A549 (cell line): Measurements from ENCODE around the gene NSG2. TPM values are rescaled to one million over a fixed set of nuclear protein-coding genes. Genes with fewer than 3 reads are reported as not detected.

Source experiments
- ATAC-seq, 2 experiments: fragments of 200-7000 bp in 1 of 2; fragments of >200 bp in 1 of 2; cut with Nextera tagmentation in 1 of 2; cut with Tn5 transposase in 1 of 2; 3 replicates each; pipeline versions ENCODE4 v1.8.0 to v1.9.1; 2018 to 2020; ENCODE audit warnings: mild to moderate bottlenecking in 1 of 2, moderate library complexity in 1 of 2
- CTCF ChIA-PET: fragments of 300-600 bp; sonication (Branson Sonifier 250); formaldehyde crosslinking; extraction: SDS; loops from one replicate; lab custom pipeline; 2021; ENCODE audit warnings: antibody characterized with exemption, inconsistent platforms; lab: Yijun Ruan, JAX
- POLR2A ChIA-PET: fragments of 350-600 bp; formaldehyde crosslinking; extraction: SDS; loops from one replicate; lab custom pipeline; 2021; ENCODE audit warnings: antibody characterized with exemption, inconsistent platforms; lab: Yijun Ruan, JAX
- DNase-seq, 2 experiments: peaks; one replicate each; pipeline versions ENCODE4 v3.0.0 to v3.0.0-alpha.2; 2011 to 2016; ENCODE audit warnings: low read depth in 1 of 2, low spot score in 1 of 2
- FAIRE-seq: peaks from 2 replicates; lab custom pipeline; 2011; peaks lifted over from hg19 to GRCh38; lab: Jason Lieb, UNC
- H3K27ac ChIP-seq, 2 experiments: fragments of >200 bp; sonication (Bioruptor Twin); formaldehyde crosslinking; 3 replicates each; pipeline ENCODE4 v1.5.1; 2016 to 2017
- H3K4me1 ChIP-seq: fragments of >200 bp; sonication (Bioruptor Twin); formaldehyde crosslinking; 3 replicates; pipeline ENCODE4 v1.6.1; 2016
- H3K4me2 ChIP-seq: fragments of >200 bp; sonication (Bioruptor Twin); formaldehyde crosslinking; 3 replicates; pipeline ENCODE4 v1.6.1; 2016
- H3K4me3 ChIP-seq: fragments of >200 bp; sonication (Bioruptor Twin); formaldehyde crosslinking; 3 replicates; pipeline ENCODE4 v1.5.1; 2016
- H3K9me3 ChIP-seq: fragments of >200 bp; sonication (Bioruptor Twin); formaldehyde crosslinking; 3 replicates; pipeline ENCODE4 v1.6.1; 2016
- BHLHE40 ChIP-seq: IDR thresholded peaks from 2 replicates; pipeline ENCODE4 v1.6.1; 2012; ENCODE audit warnings: low read depth, low read length, inconsistent platforms
- CBX8 ChIP-seq: fragments of 200-600 bp; sonication (generic); IDR thresholded peaks from 2 replicates; pipeline ENCODE4 v1.6.1; 2016
- EHMT2 ChIP-seq: fragments of 200-600 bp; sonication (generic); IDR thresholded peaks from 2 replicates; pipeline ENCODE4 v1.6.1; 2016; ENCODE audit warnings: antibody characterized with exemption, low read depth, mild to moderate bottlenecking, moderate library complexity
- ESRRA ChIP-seq: fragments of 150-350 bp; IDR thresholded peaks from 2 replicates; pipeline ENCODE4 v1.6.1; 2014; ENCODE audit warnings: mild to moderate bottlenecking, low read length, borderline replicate concordance
- FOSL2 ChIP-seq, 2 experiments: fragments of 450-650 bp in 1 of 2; fragments of >200 bp in 1 of 2; sonication (Bioruptor Twin) in 1 of 2; formaldehyde crosslinking; IDR thresholded peaks; 2 replicates each; pipeline versions ENCODE4 v1.5.0 to v1.6.1; 2016 to 2020; ENCODE audit warnings: mild to moderate bottlenecking in 1 of 2, moderate library complexity in 1 of 2
- GATA3 ChIP-seq: IDR thresholded peaks from 2 replicates; pipeline ENCODE4 v1.6.1; 2012; ENCODE audit warnings: borderline replicate concordance
- HEYL ChIP-seq: fragments of 250-450 bp; sonication (Bioruptor Pico); IDR thresholded peaks from 2 replicates; pipeline ENCODE4 v1.8.0; 2021; ENCODE audit warnings: mild to moderate bottlenecking, moderate library complexity
- MAFK ChIP-seq: fragments of 450-650 bp; IDR thresholded peaks from 2 replicates; pipeline ENCODE4 v1.6.1; 2014; ENCODE audit not compliant: partially characterized antibody
- MYC ChIP-seq: IDR thresholded peaks from 2 replicates; pipeline ENCODE4 v1.6.1; 2012; ENCODE audit warnings: mild to moderate bottlenecking, inconsistent platforms, low read length, improper control_type of control experiment, borderline replicate concordance
- NFE2L2 ChIP-seq: fragments of 150-350 bp; conservative IDR thresholded peaks from 2 replicates; pipeline ENCODE4 v1.6.1; 2014; ENCODE audit warnings: low read length
- NPAS2 ChIP-seq: fragments of 250-450 bp; sonication (Bioruptor Pico); IDR thresholded peaks from 2 replicates; pipeline ENCODE4 v1.8.0; 2022; ENCODE audit warnings: mild to moderate bottlenecking, moderate library complexity, borderline replicate concordance
- POLR2AphosphoS2 ChIP-seq: conservative IDR thresholded peaks from 2 replicates; pipeline ENCODE4 v1.6.1; 2012; ENCODE audit warnings: low read length, improper control_type of control experiment, inconsistent platforms
- RCOR1 ChIP-seq: fragments of 150-350 bp; IDR thresholded peaks from 2 replicates; pipeline ENCODE4 v1.6.1; 2014; ENCODE audit warnings: antibody characterized with exemption, low read length, low read depth
- RFX5 ChIP-seq: fragments of 450-650 bp; IDR thresholded peaks from 2 replicates; pipeline ENCODE4 v1.7.1; 2014; ENCODE audit warnings: antibody characterized with exemption, mild to moderate bottlenecking, moderate library complexity
- SREBF2 ChIP-seq: fragments of 450-650 bp; IDR thresholded peaks from 2 replicates; pipeline ENCODE4 v1.6.1; 2014; ENCODE audit warnings: mild to moderate bottlenecking, moderate library complexity
- TFCP2L1 ChIP-seq: fragments of 250-450 bp; sonication (Bioruptor Pico); IDR thresholded peaks from 2 replicates; pipeline ENCODE4 v1.5.0; 2021; ENCODE audit warnings: mild to moderate bottlenecking
- TP53 ChIP-seq: fragments of 250-450 bp; sonication (Bioruptor Pico); IDR thresholded peaks from 2 replicates; pipeline ENCODE4 v1.5.0; 2021; ENCODE audit warnings: mild to moderate bottlenecking, moderate library complexity
- ZSCAN20 ChIP-seq: fragments of 250-450 bp; sonication (Bioruptor Pico); IDR thresholded peaks from 2 replicates; pipeline ENCODE4 v1.8.0; 2022; ENCODE audit warnings: mild to moderate bottlenecking, moderate library complexity
- WGBS: methylation state at CpG from one replicate; pipeline ENCODE4 v1.1.6; 2017; ENCODE audit errors: missing lambda C conversion rate; 5-methylcytosine and 5-hydroxymethylcytosine counted together
- polyA plus RNA-seq, 4 experiments: library from polyadenylated mRNA; depleted of rRNA in 3 of 4; stranded (reverse); fragments of >200 nt; fragmentation: RNase III in 1 of 4; extraction: RNeasy Plus Mini Kit Qiagen cat#74134 plus additional on column Dnase treatment in 1 of 4; gene quantifications; 2 replicates in 3 of 4; 3 replicates in 1 of 4; pipeline ENCODE4 v1.2.3, GENCODE V29; 2011 to 2017
- TF ChIP-seq, protein P1 (sequence below): fragments of 250-450 bp; sonication (Bioruptor Pico); IDR thresholded peaks from 2 replicates; pipeline ENCODE4 v1.5.0; 2021; ENCODE audit warnings: mild to moderate bottlenecking, moderate library complexity, borderline replicate concordance
- TF ChIP-seq, protein P2 (sequence below): IDR thresholded peaks from 2 replicates; pipeline ENCODE4 v1.6.1; 2012; ENCODE audit warnings: low read depth, borderline replicate concordance
- TF ChIP-seq, protein P3 (sequence below): fragments of 200-600 bp; sonication (generic); IDR thresholded peaks from 2 replicates; pipeline ENCODE4 v1.6.1; 2016; ENCODE audit warnings: antibody characterized with exemption, mild to moderate bottlenecking, moderate library complexity
- TF ChIP-seq, protein P4 (sequence below): fragments of >200 bp; sonication (Bioruptor Twin); formaldehyde crosslinking; IDR thresholded peaks from 3 replicates; pipeline ENCODE4 v1.5.1; 2016
- TF ChIP-seq, protein P5 (sequence below): fragments of 450-650 bp; IDR thresholded peaks from 2 replicates; pipeline ENCODE4 v1.6.1; 2014; ENCODE audit warnings: antibody characterized with exemption

NSG2 gene
- polyA plus RNA-seq, 2 of the 4 experiments (the other 2 are of a cell fraction): 0.06 TPM; not detected in 1

DNA sequence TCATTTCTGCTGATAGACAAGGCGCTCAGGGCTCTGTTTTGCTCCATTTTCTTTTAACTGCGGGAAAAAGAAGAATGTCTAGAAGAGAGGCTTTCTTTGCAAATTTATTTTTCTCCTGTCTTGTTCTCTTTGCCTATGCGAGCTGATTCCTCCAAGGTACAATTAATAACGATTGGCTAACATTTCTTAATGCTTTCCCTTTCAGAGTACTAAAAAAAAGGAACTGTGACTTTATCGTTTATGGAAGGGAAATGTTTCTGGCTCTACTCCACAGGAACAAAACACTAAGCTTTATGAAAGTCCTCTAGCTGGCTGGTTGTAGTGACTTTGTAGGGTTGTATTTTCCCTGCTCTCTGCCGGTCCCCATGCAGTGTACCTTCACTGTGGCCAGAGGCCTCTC is 11.7 kb downstream of the NSG2 start:
- DNase-seq: no peak
- ChIA-PET CTCF (interaction anchor here (2.3 kb wide), 1 partner anchor 11 kb away, joined by 9 read pairs; the partner anchor contains the start of gene NSG2), POLR2A (no interaction called here)
- WGBS: 30% methylated on average over 6 of the region's 6 CpGs
- H3K4me1 ChIP-seq: no peaks in the 10 kb centered on the region
- no peak overlapping the region for H3K4me3 ChIP-seq
- H3K27ac ChIP-seq: no peak overlapping the region
- TF ChIP-seq MAFK (no peak), TP53 (CRISPR knock-in tag) (no peak), CBX8 (no peak), RFX5 (no peak), ESRRA (no peak), GATA3 (no peak)
- TF ChIP-seq, protein P1, sequence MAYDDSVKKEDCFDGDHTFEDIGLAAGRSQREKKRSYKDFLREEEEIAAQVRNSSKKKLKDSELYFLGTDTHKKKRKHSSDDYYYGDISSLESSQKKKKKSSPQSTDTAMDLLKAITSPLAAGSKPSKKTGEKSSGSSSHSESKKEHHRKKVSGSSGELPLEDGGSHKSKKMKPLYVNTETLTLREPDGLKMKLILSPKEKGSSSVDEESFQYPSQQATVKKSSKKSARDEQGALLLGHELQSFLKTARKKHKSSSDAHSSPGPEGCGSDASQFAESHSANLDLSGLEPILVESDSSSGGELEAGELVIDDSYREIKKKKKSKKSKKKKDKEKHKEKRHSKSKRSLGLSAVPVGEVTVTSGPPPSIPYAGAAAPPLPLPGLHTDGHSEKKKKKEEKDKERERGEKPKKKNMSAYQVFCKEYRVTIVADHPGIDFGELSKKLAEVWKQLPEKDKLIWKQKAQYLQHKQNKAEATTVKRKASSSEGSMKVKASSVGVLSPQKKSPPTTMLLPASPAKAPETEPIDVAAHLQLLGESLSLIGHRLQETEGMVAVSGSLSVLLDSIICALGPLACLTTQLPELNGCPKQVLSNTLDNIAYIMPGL (CRISPR knock-in tag): no peak
- TF ChIP-seq, protein P2, sequence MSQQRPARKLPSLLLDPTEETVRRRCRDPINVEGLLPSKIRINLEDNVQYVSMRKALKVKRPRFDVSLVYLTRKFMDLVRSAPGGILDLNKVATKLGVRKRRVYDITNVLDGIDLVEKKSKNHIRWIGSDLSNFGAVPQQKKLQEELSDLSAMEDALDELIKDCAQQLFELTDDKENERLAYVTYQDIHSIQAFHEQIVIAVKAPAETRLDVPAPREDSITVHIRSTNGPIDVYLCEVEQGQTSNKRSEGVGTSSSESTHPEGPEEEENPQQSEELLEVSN: no peak
- no peak for ATAC-seq
- peaks cover 10% of the 10 kb centered on the region; the same call in 2 of the 3 replicates for H3K9me3 ChIP-seq
- FAIRE-seq: peak; percentile 56
- H3K4me2 ChIP-seq: no peak overlapping the region

DNA sequence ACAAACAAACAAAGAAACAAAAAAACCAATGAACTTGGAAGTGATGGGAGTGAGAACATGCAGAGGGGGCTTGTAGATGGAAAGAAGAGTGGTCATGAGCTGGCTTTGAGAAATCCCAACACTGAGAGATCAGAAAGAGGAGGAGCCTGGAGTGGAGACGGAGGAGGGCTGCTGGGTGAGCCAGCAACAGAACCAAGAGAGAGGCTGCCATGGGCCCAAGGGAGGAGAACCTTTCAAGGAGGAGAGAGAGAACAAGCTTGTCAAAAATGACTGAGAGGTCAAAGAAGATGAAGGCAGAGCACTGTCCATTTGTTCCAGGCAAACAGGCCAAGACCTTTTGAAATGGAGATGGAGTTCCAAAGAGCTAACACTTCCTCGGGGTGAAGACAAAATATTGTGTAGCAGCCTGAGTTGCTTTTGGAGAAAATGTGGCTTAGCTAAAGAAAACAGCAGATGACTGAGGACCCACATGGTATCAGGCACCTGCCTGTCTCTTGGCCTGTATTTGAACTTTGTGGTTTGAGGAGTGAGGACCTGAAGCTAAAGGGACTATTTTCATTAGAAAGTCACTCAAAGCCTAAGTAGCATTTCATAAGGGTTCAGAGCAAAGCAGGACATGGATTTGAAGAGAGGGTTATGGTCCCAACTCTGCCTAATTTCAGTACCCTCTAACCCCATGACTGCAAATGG is 13.1 kb downstream of the NSG2 start:
- no peak for FAIRE-seq
- no peak for DNase-seq
- Histone ChIP-seq H3K4me2 (no peak overlapping the region), H3K4me1 (no peaks in the 10 kb centered on the region), H3K27ac (no peak overlapping the region), H3K9me3 (peaks cover 10% of the 10 kb centered on the region; the same call in 2 of the 3 replicates), H3K4me3 (no peak overlapping the region)
- ATAC-seq: no peak
- 4% methylated on average over 2 of the region's 2 CpGs for WGBS
- ChIA-PET POLR2A (no interaction called here), CTCF (interaction anchor here (1.3 to 2.3 kb wide), 3 partner anchors 12 to 253 kb away, joined by 6 to 9 read pairs (median 7); partner anchors contain the start of gene NSG2)
- TF ChIP-seq TFCP2L1 (CRISPR knock-in tag): no peak
- TF ChIP-seq FOSL2 (IDR thresholded peaks at IDR 0.05): no peak
- TF ChIP-seq FOSL2 (CRISPR knock-in tag; IDR thresholded peaks at IDR 0.05): no peak
- TF ChIP-seq, protein P3, sequence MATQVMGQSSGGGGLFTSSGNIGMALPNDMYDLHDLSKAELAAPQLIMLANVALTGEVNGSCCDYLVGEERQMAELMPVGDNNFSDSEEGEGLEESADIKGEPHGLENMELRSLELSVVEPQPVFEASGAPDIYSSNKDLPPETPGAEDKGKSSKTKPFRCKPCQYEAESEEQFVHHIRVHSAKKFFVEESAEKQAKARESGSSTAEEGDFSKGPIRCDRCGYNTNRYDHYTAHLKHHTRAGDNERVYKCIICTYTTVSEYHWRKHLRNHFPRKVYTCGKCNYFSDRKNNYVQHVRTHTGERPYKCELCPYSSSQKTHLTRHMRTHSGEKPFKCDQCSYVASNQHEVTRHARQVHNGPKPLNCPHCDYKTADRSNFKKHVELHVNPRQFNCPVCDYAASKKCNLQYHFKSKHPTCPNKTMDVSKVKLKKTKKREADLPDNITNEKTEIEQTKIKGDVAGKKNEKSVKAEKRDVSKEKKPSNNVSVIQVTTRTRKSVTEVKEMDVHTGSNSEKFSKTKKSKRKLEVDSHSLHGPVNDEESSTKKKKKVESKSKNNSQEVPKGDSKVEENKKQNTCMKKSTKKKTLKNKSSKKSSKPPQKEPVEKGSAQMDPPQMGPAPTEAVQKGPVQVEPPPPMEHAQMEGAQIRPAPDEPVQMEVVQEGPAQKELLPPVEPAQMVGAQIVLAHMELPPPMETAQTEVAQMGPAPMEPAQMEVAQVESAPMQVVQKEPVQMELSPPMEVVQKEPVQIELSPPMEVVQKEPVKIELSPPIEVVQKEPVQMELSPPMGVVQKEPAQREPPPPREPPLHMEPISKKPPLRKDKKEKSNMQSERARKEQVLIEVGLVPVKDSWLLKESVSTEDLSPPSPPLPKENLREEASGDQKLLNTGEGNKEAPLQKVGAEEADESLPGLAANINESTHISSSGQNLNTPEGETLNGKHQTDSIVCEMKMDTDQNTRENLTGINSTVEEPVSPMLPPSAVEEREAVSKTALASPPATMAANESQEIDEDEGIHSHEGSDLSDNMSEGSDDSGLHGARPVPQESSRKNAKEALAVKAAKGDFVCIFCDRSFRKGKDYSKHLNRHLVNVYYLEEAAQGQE: no peak
- TF ChIP-seq NFE2L2: no peak
- TF ChIP-seq POLR2AphosphoS2: no peak
- TF ChIP-seq, protein P4, sequence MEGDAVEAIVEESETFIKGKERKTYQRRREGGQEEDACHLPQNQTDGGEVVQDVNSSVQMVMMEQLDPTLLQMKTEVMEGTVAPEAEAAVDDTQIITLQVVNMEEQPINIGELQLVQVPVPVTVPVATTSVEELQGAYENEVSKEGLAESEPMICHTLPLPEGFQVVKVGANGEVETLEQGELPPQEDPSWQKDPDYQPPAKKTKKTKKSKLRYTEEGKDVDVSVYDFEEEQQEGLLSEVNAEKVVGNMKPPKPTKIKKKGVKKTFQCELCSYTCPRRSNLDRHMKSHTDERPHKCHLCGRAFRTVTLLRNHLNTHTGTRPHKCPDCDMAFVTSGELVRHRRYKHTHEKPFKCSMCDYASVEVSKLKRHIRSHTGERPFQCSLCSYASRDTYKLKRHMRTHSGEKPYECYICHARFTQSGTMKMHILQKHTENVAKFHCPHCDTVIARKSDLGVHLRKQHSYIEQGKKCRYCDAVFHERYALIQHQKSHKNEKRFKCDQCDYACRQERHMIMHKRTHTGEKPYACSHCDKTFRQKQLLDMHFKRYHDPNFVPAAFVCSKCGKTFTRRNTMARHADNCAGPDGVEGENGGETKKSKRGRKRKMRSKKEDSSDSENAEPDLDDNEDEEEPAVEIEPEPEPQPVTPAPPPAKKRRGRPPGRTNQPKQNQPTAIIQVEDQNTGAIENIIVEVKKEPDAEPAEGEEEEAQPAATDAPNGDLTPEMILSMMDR: no peak
- TF ChIP-seq, protein P5, sequence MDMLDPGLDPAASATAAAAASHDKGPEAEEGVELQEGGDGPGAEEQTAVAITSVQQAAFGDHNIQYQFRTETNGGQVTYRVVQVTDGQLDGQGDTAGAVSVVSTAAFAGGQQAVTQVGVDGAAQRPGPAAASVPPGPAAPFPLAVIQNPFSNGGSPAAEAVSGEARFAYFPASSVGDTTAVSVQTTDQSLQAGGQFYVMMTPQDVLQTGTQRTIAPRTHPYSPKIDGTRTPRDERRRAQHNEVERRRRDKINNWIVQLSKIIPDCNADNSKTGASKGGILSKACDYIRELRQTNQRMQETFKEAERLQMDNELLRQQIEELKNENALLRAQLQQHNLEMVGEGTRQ: no peak
- TF ChIP-seq EHMT2: no peak
- TF ChIP-seq NPAS2 (CRISPR knock-in tag): no peak
- TF ChIP-seq ZSCAN20 (CRISPR knock-in tag): no peak
- TF ChIP-seq MYC: no peak
- TF ChIP-seq HEYL (CRISPR knock-in tag): no peak
- no peak for TF ChIP-seq RCOR1
- TF ChIP-seq BHLHE40: no peak
- TF ChIP-seq SREBF2: no peak
- no peak for TF ChIP-seq GATA3
